Measurements from ENCODE around the gene RER1. TPM values are rescaled to one million over a fixed set of nuclear protein-coding genes. Genes with fewer than 3 reads are reported as not detected.

Gene RER1
- total RNA-seq, 1 donor from 2014 or later: 197 TPM

GRCh38 chr1:2422523-2422922 lies 30.9 kb downstream of the RER1 start:
- no peak for DNase-seq (ENCODE audit: low read depth)
- Histone ChIP-seq H3K27me3 (ENCODE audit: insufficient read depth, low read length) (peaks cover 6% of the 10 kb centered on the region), H2AFZ (ENCODE audit: low read depth, low read length) (no peak overlapping the region), H3K79me2 (ENCODE audit: insufficient read depth, low read length) (no peaks in the 10 kb centered on the region), H3K4me1 (ENCODE audit: insufficient read depth, low read length) (no peaks in the 10 kb centered on the region), H3K9me3 (ENCODE audit: insufficient read depth, low read depth, low read length) (no peaks in the 10 kb centered on the region), H4K20me1 (ENCODE audit: insufficient read depth, low read length) (no peaks in the 10 kb centered on the region), H3K4me2 (ENCODE audit: low read length) (no peak overlapping the region), H3K36me3 (ENCODE audit: insufficient read depth, low read length) (no peaks in the 10 kb centered on the region), H3K4me3 (ENCODE audit: insufficient read depth, low read depth, low read length) (no peak overlapping the region), H3K9ac (ENCODE audit: low read length) (no peak overlapping the region), H3K27ac (ENCODE audit: low read depth, low read length) (no peak overlapping the region)
- Mint-ChIP-seq H3K27ac (ENCODE audit: unreplicated experiment) (no peak overlapping the region), H3K4me1 (ENCODE audit: low read depth, unreplicated experiment) (no peaks in the 10 kb centered on the region), H3K9me3 (ENCODE audit: unreplicated experiment) (peaks cover 3% of the 10 kb centered on the region), H3K36me3 (ENCODE audit: low read depth, unreplicated experiment) (peaks cover 2% of the 10 kb centered on the region), H3K27me3 (ENCODE audit: low read depth, unreplicated experiment) (peaks cover 29% of the 10 kb centered on the region), H3K4me3 (ENCODE audit: unreplicated experiment) (no peak overlapping the region)
- FAIRE-seq: no peak
- TF ChIP-seq CTCF (IDR thresholded peaks at IDR 0.05; ENCODE audit: insufficient read depth, low read depth, low read length) (no peak), EZH2 (IDR thresholded peaks at IDR 0.05; ENCODE audit: insufficient read depth, low read length) (no peak)

GRCh38 chr1:2425892-2426291 lies 34.3 kb downstream of the RER1 start:
- no peaks in the 10 kb centered on the region for H3K9me3 ChIP-seq (ENCODE audit: insufficient read depth, low read depth, low read length)
- no peak overlapping the region for H2AFZ ChIP-seq (ENCODE audit: low read depth, low read length)
- no peaks in the 10 kb centered on the region for H3K36me3 Mint-ChIP-seq (ENCODE audit: low read depth, unreplicated experiment)
- H3K9ac ChIP-seq (ENCODE audit: low read length): no peak overlapping the region
- H3K36me3 ChIP-seq (ENCODE audit: insufficient read depth, low read length): no peaks in the 10 kb centered on the region
- H3K27ac ChIP-seq (ENCODE audit: low read depth, low read length): no peak overlapping the region
- TF ChIP-seq EZH2 (IDR thresholded peaks at IDR 0.05; ENCODE audit: insufficient read depth, low read length) (no peak), CTCF (IDR thresholded peaks at IDR 0.05; ENCODE audit: insufficient read depth, low read depth, low read length) (no peak)
- no peak overlapping the region for H3K4me3 Mint-ChIP-seq (ENCODE audit: unreplicated experiment)
- no peaks in the 10 kb centered on the region for H3K79me2 ChIP-seq (ENCODE audit: insufficient read depth, low read length)
- no peak overlapping the region for H3K4me3 ChIP-seq (ENCODE audit: insufficient read depth, low read depth, low read length)
- DNase-seq (ENCODE audit: low read depth) (no peak), FAIRE-seq (no peak)
- H4K20me1 ChIP-seq (ENCODE audit: insufficient read depth, low read length): no peaks in the 10 kb centered on the region
- H3K27me3 Mint-ChIP-seq (ENCODE audit: low read depth, unreplicated experiment): peaks cover 27% of the 10 kb centered on the region
- H3K9me3 Mint-ChIP-seq (ENCODE audit: unreplicated experiment): peaks cover 7% of the 10 kb centered on the region
- no peaks in the 10 kb centered on the region for H3K4me1 ChIP-seq (ENCODE audit: insufficient read depth, low read length)
- H3K27me3 ChIP-seq (ENCODE audit: insufficient read depth, low read length): peaks cover 2% of the 10 kb centered on the region
- no peaks in the 10 kb centered on the region for H3K4me1 Mint-ChIP-seq (ENCODE audit: low read depth, unreplicated experiment)
- H3K4me2 ChIP-seq (ENCODE audit: low read length): no peak overlapping the region
- no peak overlapping the region for H3K27ac Mint-ChIP-seq (ENCODE audit: unreplicated experiment)

- H3K4me2 ChIP-seq (ENCODE audit: low read length): no peak overlapping the region
- H3K27ac ChIP-seq (ENCODE audit: low read depth, low read length): no peak overlapping the region
- Mint-ChIP-seq H3K9me3 (ENCODE audit: unreplicated experiment) (peaks cover 7% of the 10 kb centered on the region), H3K36me3 (ENCODE audit: low read depth, unreplicated experiment) (no peaks in the 10 kb centered on the region), H3K4me3 (ENCODE audit: unreplicated experiment) (no peak overlapping the region), H3K27ac (ENCODE audit: unreplicated experiment) (no peak overlapping the region), H3K4me1 (ENCODE audit: low read depth, unreplicated experiment) (no peaks in the 10 kb centered on the region), H3K27me3 (ENCODE audit: low read depth, unreplicated experiment) (peaks cover 27% of the 10 kb centered on the region)
- no peaks in the 10 kb centered on the region for H3K36me3 ChIP-seq (ENCODE audit: insufficient read depth, low read length)
- H4K20me1 ChIP-seq (ENCODE audit: insufficient read depth, low read length): no peaks in the 10 kb centered on the region
- FAIRE-seq (no peak), DNase-seq (ENCODE audit: low read depth) (no peak)
- no peak overlapping the region for H2AFZ ChIP-seq (ENCODE audit: low read depth, low read length)
- H3K9me3 ChIP-seq (ENCODE audit: insufficient read depth, low read depth, low read length): no peaks in the 10 kb centered on the region
- no peak overlapping the region for H3K9ac ChIP-seq (ENCODE audit: low read length)
- H3K79me2 ChIP-seq (ENCODE audit: insufficient read depth, low read length): no peaks in the 10 kb centered on the region
- TF ChIP-seq CTCF (IDR thresholded peaks at IDR 0.05; ENCODE audit: insufficient read depth, low read depth, low read length) (no peak), EZH2 (IDR thresholded peaks at IDR 0.05; ENCODE audit: insufficient read depth, low read length) (no peak)
- no peaks in the 10 kb centered on the region for H3K4me1 ChIP-seq (ENCODE audit: insufficient read depth, low read length)
- H3K27me3 ChIP-seq (ENCODE audit: insufficient read depth, low read length): peaks cover 2% of the 10 kb centered on the region
- H3K4me3 ChIP-seq (ENCODE audit: insufficient read depth, low read depth, low read length): no peak overlapping the region
Observed at GRCh38 chr1:2426540-2426939, 34.9 kb downstream of the RER1 start.
